AG10803 (cell line): ENCODE results near the gene LTA4H.
A peak's percentile ranks its signal among the peaks of the same experiment; 100 is the strongest.

Experiments
- DNase-seq: peaks from one replicate; pipeline ENCODE4 v3.0.0; 2010; ENCODE audit warnings: low read depth
- H3K4me3 ChIP-seq: 2 replicates; pipeline ENCODE4 v1.5.1; 2011; ENCODE audit warnings: mild to moderate bottlenecking, low read length, control low read depth
- CTCF ChIP-seq: conservative IDR thresholded peaks from 2 replicates; pipeline ENCODE4 v1.5.1; 2011; ENCODE audit warnings: mild to moderate bottlenecking, low read length, control low read depth, inconsistent platforms

The LTA4H gene

GRCh38 chr12:96041181-96041580, 5.8 kb upstream of the LTA4H start:
- no peak for TF ChIP-seq CTCF

GRCh38 chr12:96040305-96041133, 5.1 kb upstream of the LTA4H start:
- DNase-seq, result no peak
- no peak for TF ChIP-seq CTCF
- no peak overlapping the region for H3K4me3 ChIP-seq

More at GRCh38 chr12:96041181-96041580, 5.8 kb upstream of the LTA4H start:
- no peak overlapping the region for H3K4me3 ChIP-seq
- no peak for DNase-seq

- no peak for DNase-seq
- H3K4me3 ChIP-seq, result no peak overlapping the region
- no peak for TF ChIP-seq CTCF
These were observed 4.1 kb upstream of the LTA4H start for GRCh38 chr12:96039516-96039915.

- no peak overlapping the region for H3K4me3 ChIP-seq
- TF ChIP-seq CTCF, result no peak
- DNase-seq, result peak; percentile 19
These were observed 1.5 kb upstream of the LTA4H start for GRCh38 chr12:96036765-96037455.

- peak overlapping the region; percentile 98 for H3K4me3 ChIP-seq
- peak; percentile 35 for DNase-seq
- no peak for TF ChIP-seq CTCF
These were observed 635 bp downstream of the LTA4H start for GRCh38 chr12:96034621-96035282.

- TF ChIP-seq CTCF, result no peak
- peak overlapping the region; percentile 98 for H3K4me3 ChIP-seq
- no peak for DNase-seq
These were observed 1.6 kb downstream of the LTA4H start for GRCh38 chr12:96033549-96034389.
